Measurements from ENCODE around the gene SIK2. TPM values are rescaled to one million over a fixed set of nuclear protein-coding genes. Genes with fewer than 3 reads are reported as not detected.

Gene SIK2
- total RNA-seq, 1 donor from 2014 or later = 26.3 TPM

DNA sequence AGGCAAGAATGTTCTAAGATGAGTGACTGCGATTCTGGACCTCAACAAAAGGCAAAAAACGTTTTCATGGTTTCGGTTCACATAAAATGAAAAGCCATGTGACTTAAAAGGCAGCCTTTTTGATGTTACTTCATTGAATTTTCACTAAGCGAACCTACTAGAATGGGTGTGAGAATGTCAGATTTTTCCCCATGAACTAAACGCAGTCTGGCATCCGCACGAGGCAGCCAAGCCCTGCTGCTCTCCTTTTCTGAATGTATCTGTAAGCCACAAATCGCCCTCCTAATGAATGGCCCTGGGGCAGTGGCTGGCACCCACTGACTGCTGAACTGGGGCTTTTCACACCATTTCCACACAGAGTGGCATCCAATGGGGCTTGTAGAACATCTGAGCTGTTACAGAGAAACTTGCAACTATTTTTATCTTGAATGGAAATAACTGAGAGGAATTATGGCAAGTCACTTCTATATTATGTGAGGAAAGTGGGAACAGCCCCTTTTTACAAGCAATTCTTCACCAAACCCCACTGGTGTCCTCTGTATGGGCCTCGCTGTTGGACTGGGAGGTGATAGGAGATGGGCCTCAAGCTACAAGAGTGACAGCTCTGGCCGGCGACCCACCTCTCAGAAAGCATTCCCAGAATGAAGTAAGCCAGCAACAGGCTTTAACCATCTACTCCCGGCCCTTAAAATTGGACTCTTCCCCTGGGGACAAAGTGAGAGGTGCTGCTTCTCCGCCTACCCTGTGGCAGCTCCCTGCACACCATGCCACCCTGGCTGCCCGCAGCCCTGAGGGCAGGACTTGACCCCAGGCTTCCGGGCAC, 134.6 kb downstream of the SIK2 start:
- DNase-seq = no peak

DNA sequence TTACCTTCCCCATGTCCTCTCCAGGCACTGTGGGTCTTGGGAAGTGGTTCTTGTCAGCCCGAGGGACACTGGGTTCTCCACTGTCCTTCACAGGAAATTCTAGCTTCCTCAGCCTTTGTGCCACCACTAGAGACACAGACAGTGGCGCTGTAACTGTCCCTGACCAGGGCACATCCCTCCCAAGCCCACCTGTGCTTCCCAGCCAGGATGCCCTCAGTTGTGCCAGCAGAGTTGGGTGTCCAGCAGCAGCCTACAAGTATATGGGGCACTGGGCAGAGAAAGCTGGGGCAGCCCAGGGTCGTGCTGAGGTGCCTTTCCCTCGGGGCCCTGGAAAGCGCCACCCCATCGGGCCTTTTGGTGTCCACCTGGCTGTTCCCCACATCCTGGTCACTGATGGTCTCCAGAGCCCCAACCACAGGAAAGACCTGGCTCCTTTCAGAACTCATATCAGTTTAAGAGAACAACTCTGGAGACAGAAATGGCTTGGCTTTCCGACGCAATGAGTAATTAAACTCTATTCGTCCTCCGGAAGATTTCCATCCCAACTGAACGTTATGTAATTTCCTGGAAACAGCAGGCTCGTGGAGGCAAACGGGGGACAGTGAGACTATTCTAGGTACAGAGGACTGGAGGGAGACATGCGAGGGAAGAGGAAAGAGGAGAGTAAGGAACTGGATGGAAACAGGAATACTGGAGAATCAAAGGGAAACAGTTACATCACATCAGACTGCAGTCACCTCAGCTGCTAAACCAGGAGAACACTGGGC, 135.4 kb downstream of the SIK2 start:
- Histone ChIP-seq H3K27me3 (ENCODE audit: low read depth) (no peaks in the 10 kb centered on the region), H3K9me3 (no peaks in the 10 kb centered on the region), H3K27ac (peak overlapping the region; percentile 90), H3K4me1 (peaks cover 57% of the 10 kb centered on the region), H3K36me3 (peaks cover 31% of the 10 kb centered on the region), H3K4me3 (no peak overlapping the region)
- intact Hi-C loops (cut with DNase I) = no loop called here
- DNase-seq (no peak), ATAC-seq (no peak)
- TF ChIP-seq, protein P1, sequence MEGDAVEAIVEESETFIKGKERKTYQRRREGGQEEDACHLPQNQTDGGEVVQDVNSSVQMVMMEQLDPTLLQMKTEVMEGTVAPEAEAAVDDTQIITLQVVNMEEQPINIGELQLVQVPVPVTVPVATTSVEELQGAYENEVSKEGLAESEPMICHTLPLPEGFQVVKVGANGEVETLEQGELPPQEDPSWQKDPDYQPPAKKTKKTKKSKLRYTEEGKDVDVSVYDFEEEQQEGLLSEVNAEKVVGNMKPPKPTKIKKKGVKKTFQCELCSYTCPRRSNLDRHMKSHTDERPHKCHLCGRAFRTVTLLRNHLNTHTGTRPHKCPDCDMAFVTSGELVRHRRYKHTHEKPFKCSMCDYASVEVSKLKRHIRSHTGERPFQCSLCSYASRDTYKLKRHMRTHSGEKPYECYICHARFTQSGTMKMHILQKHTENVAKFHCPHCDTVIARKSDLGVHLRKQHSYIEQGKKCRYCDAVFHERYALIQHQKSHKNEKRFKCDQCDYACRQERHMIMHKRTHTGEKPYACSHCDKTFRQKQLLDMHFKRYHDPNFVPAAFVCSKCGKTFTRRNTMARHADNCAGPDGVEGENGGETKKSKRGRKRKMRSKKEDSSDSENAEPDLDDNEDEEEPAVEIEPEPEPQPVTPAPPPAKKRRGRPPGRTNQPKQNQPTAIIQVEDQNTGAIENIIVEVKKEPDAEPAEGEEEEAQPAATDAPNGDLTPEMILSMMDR (IDR thresholded peaks at IDR 0.05) = no peak

More for the DNA sequence above, 134.6 kb downstream of the SIK2 start:
- peaks cover 65% of the 10 kb centered on the region for H3K4me1 ChIP-seq
- peaks cover 23% of the 10 kb centered on the region for H3K36me3 ChIP-seq
- no peak for ATAC-seq
- no peak overlapping the region for H3K4me3 ChIP-seq
- intact Hi-C loops (cut with DNase I) = no loop called here
- TF ChIP-seq, protein P1 (IDR thresholded peaks at IDR 0.05) = no peak
- peak overlapping the region; percentile 90 for H3K27ac ChIP-seq
- no peaks in the 10 kb centered on the region for H3K27me3 ChIP-seq (ENCODE audit: low read depth)
- H3K9me3 ChIP-seq = no peaks in the 10 kb centered on the region

DNA sequence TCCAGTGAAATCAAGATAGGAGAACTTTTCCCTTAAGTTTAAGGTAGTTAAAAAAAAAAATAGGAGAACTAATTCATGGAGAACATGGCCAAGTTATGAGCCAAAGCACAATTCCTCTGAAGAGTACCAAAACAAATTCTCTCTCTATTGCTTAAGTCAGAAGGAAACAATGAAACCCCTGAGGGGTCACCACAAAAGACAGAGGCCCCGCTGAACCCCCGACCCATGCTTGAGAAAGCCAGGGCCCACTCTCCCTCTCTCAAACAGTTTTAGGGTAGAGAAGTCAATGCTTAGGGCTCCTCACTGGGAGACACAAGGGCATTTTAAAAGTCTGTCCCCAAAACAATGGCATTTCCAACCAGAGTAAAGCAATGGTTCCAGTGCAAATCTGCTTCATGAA, 137.1 kb downstream of the SIK2 start:
- intact Hi-C loops (cut with DNase I) = no loop called here
- no peak overlapping the region for H3K27ac ChIP-seq

DNA sequence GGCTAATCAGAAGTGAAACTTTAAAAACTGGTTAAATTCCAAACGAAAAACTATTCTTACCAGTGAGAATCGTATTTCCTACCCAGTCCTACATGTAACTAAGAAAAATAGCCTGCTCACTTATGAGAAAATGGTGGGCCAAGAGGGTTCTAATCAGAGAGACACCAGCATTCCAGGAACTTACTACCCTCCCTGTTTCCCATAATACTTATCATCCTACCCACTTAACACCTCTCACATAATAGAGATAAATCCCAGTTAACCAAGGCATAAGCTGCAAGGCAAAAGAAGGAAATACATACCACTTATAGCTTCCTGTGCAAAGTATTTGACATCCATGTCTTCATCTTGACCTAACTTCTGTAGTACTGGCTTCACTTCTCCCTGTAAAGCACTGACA, 139.5 kb downstream of the SIK2 start:
- intact Hi-C loops (cut with DNase I) = no loop called here
- no peaks in the 10 kb centered on the region for H3K27me3 ChIP-seq (ENCODE audit: low read depth)
- no peak for DNase-seq
- H3K9me3 ChIP-seq = no peaks in the 10 kb centered on the region
- no peak overlapping the region for H3K27ac ChIP-seq
- no peak for ATAC-seq
- TF ChIP-seq, protein P1 (IDR thresholded peaks at IDR 0.05) = no peak
- H3K36me3 ChIP-seq = peaks cover 72% of the 10 kb centered on the region
- H3K4me3 ChIP-seq = no peak overlapping the region
- peaks cover 22% of the 10 kb centered on the region for H3K4me1 ChIP-seq

More for the DNA sequence above, 137.1 kb downstream of the SIK2 start:
- no peak for DNase-seq
- Histone ChIP-seq H3K4me3 (no peak overlapping the region), H3K36me3 (peaks cover 47% of the 10 kb centered on the region), H3K27me3 (ENCODE audit: low read depth) (no peaks in the 10 kb centered on the region), H3K9me3 (no peaks in the 10 kb centered on the region), H3K4me1 (peaks cover 40% of the 10 kb centered on the region)
- no peak for ATAC-seq
- TF ChIP-seq, protein P1 (IDR thresholded peaks at IDR 0.05) = no peak

DNA sequence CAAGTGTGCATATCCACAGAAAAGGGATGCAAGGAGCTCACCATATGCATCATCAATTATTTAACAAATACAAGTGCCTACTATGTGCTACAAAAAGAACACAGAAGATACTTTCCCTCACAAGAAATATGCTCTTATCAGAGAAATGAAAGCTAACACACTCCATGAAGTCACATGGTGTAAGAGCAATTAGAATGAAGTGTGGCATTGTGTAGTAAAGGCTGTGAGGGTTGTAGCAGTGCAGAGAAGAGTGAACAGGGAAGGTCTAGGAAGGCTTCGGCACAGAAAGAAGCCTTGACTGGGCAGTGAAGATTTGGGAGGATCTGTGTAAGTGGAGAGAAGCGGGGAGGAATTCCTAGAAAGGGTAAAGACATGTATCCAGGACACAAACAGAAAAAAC, 141.5 kb downstream of the SIK2 start:
- peaks cover 5% of the 10 kb centered on the region for H3K4me1 ChIP-seq
- no peaks in the 10 kb centered on the region for H3K9me3 ChIP-seq
- TF ChIP-seq, protein P1 (IDR thresholded peaks at IDR 0.05) = no peak
- H3K27ac ChIP-seq = no peak overlapping the region
- intact Hi-C loops (cut with DNase I) = no loop called here
- no peak for ATAC-seq
- no peak for DNase-seq
- H3K36me3 ChIP-seq = peaks cover 91% of the 10 kb centered on the region
- H3K27me3 ChIP-seq (ENCODE audit: low read depth) = no peaks in the 10 kb centered on the region
- H3K4me3 ChIP-seq = no peak overlapping the region

Data from lower lobe of right lung (tissue), 2 donors.